Measurements from ENCODE around the gene AGBL1. TPM values are rescaled to one million over a fixed set of nuclear protein-coding genes. Genes with fewer than 3 reads are reported as not detected.

AGBL1 gene
- total and polyA plus RNA-seq, 8 donors: under 0.01 to 0.18 TPM; not detected in 6

DNA sequence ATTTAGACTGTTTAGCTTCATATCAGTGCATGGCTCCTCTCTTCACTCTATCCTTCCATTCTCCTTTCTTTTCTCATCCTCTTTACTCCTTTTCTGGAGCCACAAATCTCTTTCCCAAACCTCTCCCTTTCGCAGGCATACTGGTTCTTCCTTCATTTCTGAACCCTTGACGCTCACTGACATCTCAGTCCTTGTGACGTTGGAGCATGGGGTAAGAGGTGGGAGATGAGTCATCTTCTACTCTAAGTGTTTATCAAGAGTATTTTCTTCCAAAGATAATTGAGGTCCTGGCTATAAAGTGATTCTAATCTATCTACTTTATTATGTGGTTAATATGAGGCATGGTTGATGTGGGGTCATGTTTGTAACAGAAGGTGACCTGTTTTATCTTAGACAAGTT, 414.2 kb downstream of the AGBL1 start:
- no peak for TF ChIP-seq POLR2A (IDR thresholded peaks at IDR 0.05)
- TF ChIP-seq, protein P1, sequence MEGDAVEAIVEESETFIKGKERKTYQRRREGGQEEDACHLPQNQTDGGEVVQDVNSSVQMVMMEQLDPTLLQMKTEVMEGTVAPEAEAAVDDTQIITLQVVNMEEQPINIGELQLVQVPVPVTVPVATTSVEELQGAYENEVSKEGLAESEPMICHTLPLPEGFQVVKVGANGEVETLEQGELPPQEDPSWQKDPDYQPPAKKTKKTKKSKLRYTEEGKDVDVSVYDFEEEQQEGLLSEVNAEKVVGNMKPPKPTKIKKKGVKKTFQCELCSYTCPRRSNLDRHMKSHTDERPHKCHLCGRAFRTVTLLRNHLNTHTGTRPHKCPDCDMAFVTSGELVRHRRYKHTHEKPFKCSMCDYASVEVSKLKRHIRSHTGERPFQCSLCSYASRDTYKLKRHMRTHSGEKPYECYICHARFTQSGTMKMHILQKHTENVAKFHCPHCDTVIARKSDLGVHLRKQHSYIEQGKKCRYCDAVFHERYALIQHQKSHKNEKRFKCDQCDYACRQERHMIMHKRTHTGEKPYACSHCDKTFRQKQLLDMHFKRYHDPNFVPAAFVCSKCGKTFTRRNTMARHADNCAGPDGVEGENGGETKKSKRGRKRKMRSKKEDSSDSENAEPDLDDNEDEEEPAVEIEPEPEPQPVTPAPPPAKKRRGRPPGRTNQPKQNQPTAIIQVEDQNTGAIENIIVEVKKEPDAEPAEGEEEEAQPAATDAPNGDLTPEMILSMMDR (IDR thresholded peaks at IDR 0.05): no peak
- TF ChIP-seq EP300 (IDR thresholded peaks at IDR 0.05): no peak
- no peak for TF ChIP-seq POLR2AphosphoS5 (IDR thresholded peaks at IDR 0.05)
- H3K4me3 ChIP-seq: no peak overlapping the region
- H3K36me3 ChIP-seq: no peaks in the 10 kb centered on the region
- no peaks in the 10 kb centered on the region for H3K4me1 ChIP-seq
- no peak for DNase-seq
- no peak overlapping the region for H3K27ac ChIP-seq
- intact Hi-C loops (cut with DNase I; ENCODE audit: low total_unique reads): no loop called here
- no peaks in the 10 kb centered on the region for H3K27me3 ChIP-seq
- 47 to 76% (median 51%) methylated on average over 3 of the region's 3 CpGs for WGBS, 5 donors
- no peaks in the 10 kb centered on the region for H3K9me3 ChIP-seq

DNA sequence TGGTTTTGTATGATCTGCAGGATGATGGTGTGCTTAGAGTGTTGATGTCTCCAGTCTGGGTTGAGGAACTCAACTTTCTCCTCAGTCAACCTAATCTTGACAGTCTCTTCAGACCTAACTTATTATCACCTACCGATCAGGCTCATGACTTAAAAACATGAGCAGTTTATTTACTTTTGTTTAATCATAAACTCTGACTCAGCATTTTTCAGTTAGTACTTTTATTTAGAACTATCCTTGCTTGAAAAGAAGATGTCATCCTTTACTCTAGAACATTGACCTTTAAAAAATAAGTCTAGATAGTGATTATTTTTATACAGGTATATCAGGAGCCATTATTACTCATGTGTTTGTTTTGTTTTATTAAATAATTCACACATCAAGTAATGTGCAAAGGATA, 414.8 kb downstream of the AGBL1 start:
- WGBS, 5 donors: 58 to 75% (median 67%) methylated on average over 1 of the region's 1 CpG
- Histone ChIP-seq H3K4me3 (no peak overlapping the region), H3K27me3 (no peaks in the 10 kb centered on the region), H3K9me3 (no peaks in the 10 kb centered on the region), H3K4me1 (no peaks in the 10 kb centered on the region), H3K36me3 (no peaks in the 10 kb centered on the region), H3K27ac (no peak overlapping the region)
- TF ChIP-seq EP300 (IDR thresholded peaks at IDR 0.05) (no peak), POLR2A (IDR thresholded peaks at IDR 0.05) (no peak), POLR2AphosphoS5 (IDR thresholded peaks at IDR 0.05) (no peak)
- TF ChIP-seq, protein P1 (IDR thresholded peaks at IDR 0.05): no peak
- intact Hi-C loops (cut with DNase I; ENCODE audit: low total_unique reads): no loop called here
- DNase-seq: no peak

DNA sequence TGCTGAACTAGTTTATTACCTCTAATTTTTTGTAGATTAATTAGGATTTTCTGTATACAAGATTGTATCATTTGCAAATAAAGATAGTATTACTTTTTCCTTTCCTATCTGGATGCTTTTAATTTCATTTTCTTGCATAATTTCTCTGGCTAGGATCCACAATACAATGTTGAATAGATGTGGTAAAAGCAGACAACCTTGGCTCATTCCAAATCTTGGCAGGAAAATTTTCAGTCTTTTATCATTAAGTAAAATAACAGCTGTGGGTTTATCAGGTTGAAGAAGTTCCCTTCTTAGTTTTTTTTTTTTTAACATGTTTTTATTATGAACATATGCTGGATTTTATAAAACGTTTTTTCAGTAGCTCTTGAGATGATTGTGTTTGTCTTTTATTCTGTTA, 422.6 kb downstream of the AGBL1 start:
- Histone ChIP-seq H3K36me3 (no peaks in the 10 kb centered on the region), H3K27me3 (no peaks in the 10 kb centered on the region), H3K4me1 (no peaks in the 10 kb centered on the region), H3K9me3 (peaks cover 0 to 6% (median 0%) of the 10 kb centered on the region in 4 donors), H3K27ac (no peak overlapping the region), H3K4me3 (no peak overlapping the region)
- intact Hi-C loops (cut with DNase I; ENCODE audit: low total_unique reads): no loop called here
- no peak for DNase-seq
- TF ChIP-seq, protein P1 (IDR thresholded peaks at IDR 0.05): no peak
- TF ChIP-seq POLR2A (IDR thresholded peaks at IDR 0.05): no peak
- TF ChIP-seq POLR2AphosphoS5 (IDR thresholded peaks at IDR 0.05): no peak
- no peak for TF ChIP-seq EP300 (IDR thresholded peaks at IDR 0.05)
- 6 to 32% (median 16%) methylated on average over 1 of the region's 1 CpG for WGBS, 5 donors

DNA sequence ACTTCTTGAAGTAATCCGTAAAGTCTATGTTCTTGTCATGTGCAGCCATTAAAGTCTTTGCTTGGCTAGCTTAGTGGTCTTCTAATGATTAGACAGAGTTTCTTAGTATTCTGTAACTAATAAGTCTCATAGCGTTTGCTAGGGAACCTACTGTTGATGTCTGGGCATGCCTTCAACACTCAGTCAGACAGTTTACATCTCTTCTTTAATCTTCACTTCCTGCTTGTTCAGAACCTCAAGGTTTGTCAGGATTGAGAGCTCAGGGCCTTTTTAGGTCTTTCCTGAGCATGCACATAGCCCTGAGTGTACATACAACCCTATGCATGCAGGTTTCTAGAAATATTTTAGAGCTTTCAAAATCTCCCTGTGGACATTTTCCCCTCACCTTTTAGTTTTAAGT, 426.3 kb downstream of the AGBL1 start:
- TF ChIP-seq, protein P1 (IDR thresholded peaks at IDR 0.05): no peak
- TF ChIP-seq POLR2A (IDR thresholded peaks at IDR 0.05): no peak
- TF ChIP-seq EP300 (IDR thresholded peaks at IDR 0.05): no peak
- no peak for TF ChIP-seq POLR2AphosphoS5 (IDR thresholded peaks at IDR 0.05)
- Histone ChIP-seq H3K9me3 (peaks cover 0 to 6% (median 0%) of the 10 kb centered on the region in 4 donors), H3K4me3 (no peak overlapping the region), H3K4me1 (no peaks in the 10 kb centered on the region), H3K27ac (no peak overlapping the region), H3K27me3 (no peaks in the 10 kb centered on the region), H3K36me3 (no peaks in the 10 kb centered on the region)
- intact Hi-C loops (cut with DNase I; ENCODE audit: low total_unique reads): no loop called here
- DNase-seq: no peak
- WGBS, 5 donors: 74 to 80% (median 77%) methylated on average over 2 of the region's 2 CpGs
